ENCODE measurements around the gene EXTL2. TPM values are rescaled to one million over a fixed set of nuclear protein-coding genes. Genes with fewer than 3 reads are reported as not detected.
"Not testable (repeated sequence)": the region's sequence is repeated elsewhere in the genome, so short reads cannot be mapped to it uniquely, and the experiment has no call there.

EXTL2 gene
- total and polyA plus RNA-seq, 8 donors, result 13.5 to 108 (median 89.9) TPM

GRCh38 chr1:100834777-100835660, 59.6 kb downstream of the EXTL2 start:
- Histone ChIP-seq H3K36me3 (no peaks in the 10 kb centered on the region), H3K9me3 (no peaks in the 10 kb centered on the region), H3K27ac (no peak overlapping the region), H3K4me3 (no peak overlapping the region), H3K4me1 (no peaks in the 10 kb centered on the region), H3K27me3 (no peaks in the 10 kb centered on the region)
- ATAC-seq (no peak), DNase-seq (peak in 1 of 4 donors; percentile 13)
- intact Hi-C loops (cut with DNase I), result no loop called here
- TF ChIP-seq, protein P1, sequence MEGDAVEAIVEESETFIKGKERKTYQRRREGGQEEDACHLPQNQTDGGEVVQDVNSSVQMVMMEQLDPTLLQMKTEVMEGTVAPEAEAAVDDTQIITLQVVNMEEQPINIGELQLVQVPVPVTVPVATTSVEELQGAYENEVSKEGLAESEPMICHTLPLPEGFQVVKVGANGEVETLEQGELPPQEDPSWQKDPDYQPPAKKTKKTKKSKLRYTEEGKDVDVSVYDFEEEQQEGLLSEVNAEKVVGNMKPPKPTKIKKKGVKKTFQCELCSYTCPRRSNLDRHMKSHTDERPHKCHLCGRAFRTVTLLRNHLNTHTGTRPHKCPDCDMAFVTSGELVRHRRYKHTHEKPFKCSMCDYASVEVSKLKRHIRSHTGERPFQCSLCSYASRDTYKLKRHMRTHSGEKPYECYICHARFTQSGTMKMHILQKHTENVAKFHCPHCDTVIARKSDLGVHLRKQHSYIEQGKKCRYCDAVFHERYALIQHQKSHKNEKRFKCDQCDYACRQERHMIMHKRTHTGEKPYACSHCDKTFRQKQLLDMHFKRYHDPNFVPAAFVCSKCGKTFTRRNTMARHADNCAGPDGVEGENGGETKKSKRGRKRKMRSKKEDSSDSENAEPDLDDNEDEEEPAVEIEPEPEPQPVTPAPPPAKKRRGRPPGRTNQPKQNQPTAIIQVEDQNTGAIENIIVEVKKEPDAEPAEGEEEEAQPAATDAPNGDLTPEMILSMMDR (IDR thresholded peaks at IDR 0.05), result peak; percentile 9 to 19

- H3K9me3 ChIP-seq, result no peaks in the 10 kb centered on the region
- ATAC-seq (no peak), DNase-seq (no peak)
- H3K27me3 ChIP-seq, result no peaks in the 10 kb centered on the region
- TF ChIP-seq, protein P1 (IDR thresholded peaks at IDR 0.05), result no peak
- H3K36me3 ChIP-seq, result no peaks in the 10 kb centered on the region
- intact Hi-C loops (cut with DNase I), result no loop called here
- H3K4me3 ChIP-seq, result no peak overlapping the region
- no peak overlapping the region for H3K27ac ChIP-seq
- H3K4me1 ChIP-seq, result no peaks in the 10 kb centered on the region
Measured at GRCh38 chr1:100832694-100833428, 61.8 kb downstream of the EXTL2 start.

DNA sequence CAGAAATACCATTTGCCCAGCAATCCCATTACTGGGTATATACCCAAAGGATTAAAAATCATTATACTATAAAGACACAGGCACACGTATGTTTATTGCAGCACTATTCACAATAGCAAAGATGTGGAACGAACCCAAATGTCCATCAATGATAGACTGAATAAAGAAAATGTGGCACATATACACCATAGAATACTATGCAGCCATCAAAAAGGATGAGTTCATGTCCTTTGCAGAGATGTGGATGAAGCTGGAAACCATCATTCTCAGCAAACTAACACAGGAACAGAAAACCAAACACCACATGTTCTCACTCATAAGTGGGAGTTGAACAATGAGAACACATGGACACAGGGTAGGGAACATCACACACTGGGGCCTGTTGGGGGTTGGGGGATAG, 69.0 kb downstream of the EXTL2 start:
- ATAC-seq; H3K4me3 ChIP-seq; DNase-seq; H3K27me3 ChIP-seq; intact Hi-C loops (cut with DNase I); H3K36me3 ChIP-seq; H3K4me1 ChIP-seq; H3K27ac ChIP-seq: not testable (repeated sequence)
- H3K9me3 ChIP-seq, result peaks cover 0 to 11% of the 10 kb centered on the region in 2 donors

Other genes starting within 250 kb of the EXTL2 start
- gene VCAM1, start 175.1 kb downstream of the EXTL2 start, total RNA-seq, result 10 to 100 TPM in 1 of 2 donors, 1 to 10 TPM in 1; 9.1 to 10.2 TPM
- gene VCAM1, start 175.1 kb downstream of the EXTL2 start, polyA plus RNA-seq (ENCODE audit: insufficient read length in 6 of 6), result 10 to 100 TPM; 30.5 to 73.0 (median 53.6) TPM
- 10 to 100 TPM; 44.4 to 46.7 TPM for gene SLC30A7, start 1.2 kb upstream of the EXTL2 start, total RNA-seq
- gene SLC30A7, start 1.2 kb upstream of the EXTL2 start, polyA plus RNA-seq (ENCODE audit: insufficient read length in 6 of 6), result 10 to 100 TPM; 17.6 to 22.5 (median 20.1) TPM
- 10 to 100 TPM; 26.9 to 27.1 TPM for gene DPH5, start 130.9 kb upstream of the EXTL2 start, total RNA-seq
- gene DPH5, start 130.9 kb upstream of the EXTL2 start, polyA plus RNA-seq (ENCODE audit: insufficient read length in 6 of 6), result 10 to 100 TPM; 62.6 to 79.7 (median 72.8) TPM